Cardiac fibroblast (primary cell): ENCODE data around the gene TBX6.

Experiments
- DNase-seq, 2 donors: peaks; one replicate each; pipeline versions ENCODE4 v3.0.0 to v3.0.0-alpha.2; 2010; ENCODE audit warnings: low read depth in 2 of 2
- H3K4me3 ChIP-seq, 2 donors: replicated peaks in 1 of 2; 1 replicate in 1 of 2; 2 replicates in 1 of 2; pipeline ENCODE4 v1.5.1; 2011; ENCODE audit warnings: low read depth in 2 of 2, low read length in 2 of 2, mild to moderate bottlenecking in 2 of 2, moderate library complexity in 1 of 2
- TF ChIP-seq, protein P1 (sequence below): IDR thresholded peaks from one replicate; pipeline ENCODE4 v1.5.1; 2011; ENCODE audit warnings: low read depth, mild to moderate bottlenecking, low read length, inconsistent platforms

The TBX6 gene

GRCh38 chr16:30112197-30113030 is 20.7 kb upstream of the TBX6 start:
- TF ChIP-seq, protein P1, sequence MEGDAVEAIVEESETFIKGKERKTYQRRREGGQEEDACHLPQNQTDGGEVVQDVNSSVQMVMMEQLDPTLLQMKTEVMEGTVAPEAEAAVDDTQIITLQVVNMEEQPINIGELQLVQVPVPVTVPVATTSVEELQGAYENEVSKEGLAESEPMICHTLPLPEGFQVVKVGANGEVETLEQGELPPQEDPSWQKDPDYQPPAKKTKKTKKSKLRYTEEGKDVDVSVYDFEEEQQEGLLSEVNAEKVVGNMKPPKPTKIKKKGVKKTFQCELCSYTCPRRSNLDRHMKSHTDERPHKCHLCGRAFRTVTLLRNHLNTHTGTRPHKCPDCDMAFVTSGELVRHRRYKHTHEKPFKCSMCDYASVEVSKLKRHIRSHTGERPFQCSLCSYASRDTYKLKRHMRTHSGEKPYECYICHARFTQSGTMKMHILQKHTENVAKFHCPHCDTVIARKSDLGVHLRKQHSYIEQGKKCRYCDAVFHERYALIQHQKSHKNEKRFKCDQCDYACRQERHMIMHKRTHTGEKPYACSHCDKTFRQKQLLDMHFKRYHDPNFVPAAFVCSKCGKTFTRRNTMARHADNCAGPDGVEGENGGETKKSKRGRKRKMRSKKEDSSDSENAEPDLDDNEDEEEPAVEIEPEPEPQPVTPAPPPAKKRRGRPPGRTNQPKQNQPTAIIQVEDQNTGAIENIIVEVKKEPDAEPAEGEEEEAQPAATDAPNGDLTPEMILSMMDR: peak; percentile 67

DNA sequence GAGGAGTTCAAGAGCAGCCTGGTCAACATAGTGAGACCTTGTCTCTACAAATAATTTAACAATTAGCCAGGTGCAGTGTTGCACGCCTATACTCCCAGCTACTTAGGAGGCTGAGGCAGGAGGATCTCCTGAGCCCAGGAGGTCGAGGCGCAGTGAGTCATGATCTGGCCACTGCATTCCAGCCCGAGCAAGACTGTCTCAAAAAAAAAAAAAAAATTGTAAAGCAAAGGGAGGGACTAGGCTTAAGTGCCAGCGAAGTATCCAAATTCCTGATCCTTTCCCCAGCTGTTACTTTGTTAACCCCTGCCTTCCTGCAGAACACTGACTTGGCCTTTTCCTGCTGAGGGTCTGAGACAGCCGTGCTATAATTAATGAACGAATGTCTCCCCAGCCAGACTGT is 18.9 kb upstream of the TBX6 start:
- TF ChIP-seq, protein P1: no peak
- H3K4me3 ChIP-seq: no peak overlapping the region
- no peak for DNase-seq

More at GRCh38 chr16:30112197-30113030, 20.7 kb upstream of the TBX6 start:
- H3K4me3 ChIP-seq: no peak overlapping the region
- DNase-seq: peak; percentile 70 to 75

- TF ChIP-seq, protein P1: no peak
- DNase-seq: no peak
- no peak overlapping the region for H3K4me3 ChIP-seq
Observed at GRCh38 chr16:30108059-30108850, 16.5 kb upstream of the TBX6 start.

DNA sequence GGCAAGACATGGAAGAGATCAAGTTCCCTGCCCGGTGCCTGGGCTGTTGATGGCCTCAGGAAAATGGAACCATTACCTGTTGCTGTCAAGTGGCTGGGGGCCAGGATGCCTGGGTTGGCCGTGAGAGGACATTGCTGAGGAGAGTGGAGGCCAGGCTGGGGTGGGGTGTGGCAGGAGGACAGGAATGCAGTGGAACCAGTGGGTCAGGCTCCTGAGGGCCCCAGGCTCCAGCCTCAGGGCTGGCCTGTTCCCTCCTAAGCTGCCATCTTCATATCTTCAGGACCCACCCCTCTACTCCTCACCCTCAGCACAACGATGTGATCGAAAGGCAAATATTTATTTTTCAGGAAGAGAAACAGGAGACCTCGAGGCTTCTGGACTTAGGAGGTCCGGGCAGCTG is 12.8 kb upstream of the TBX6 start:
- no peak overlapping the region for H3K4me3 ChIP-seq
- TF ChIP-seq, protein P1: no peak
- no peak for DNase-seq

DNA sequence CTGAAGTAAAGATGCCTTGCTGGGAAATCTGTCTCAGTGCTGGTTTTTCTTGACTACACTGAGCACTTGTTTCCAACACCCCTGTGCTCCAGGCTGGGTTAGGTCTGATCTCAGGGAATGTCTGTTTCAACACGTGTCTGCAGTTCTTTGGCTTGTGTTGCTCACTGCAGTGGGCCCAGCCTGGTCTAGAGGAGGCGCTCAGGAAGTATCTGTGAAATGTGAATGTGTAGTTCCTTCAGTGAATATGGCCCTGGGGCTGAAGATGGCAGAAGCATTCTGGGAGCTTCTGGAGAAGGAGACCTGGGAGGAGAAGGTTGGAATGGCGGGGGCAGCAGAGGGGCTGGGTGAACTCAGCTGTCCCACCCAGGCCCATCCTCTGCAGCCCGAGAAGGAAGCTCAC is 12.4 kb upstream of the TBX6 start:
- no peak for DNase-seq
- TF ChIP-seq, protein P1: no peak
- H3K4me3 ChIP-seq: no peak overlapping the region

DNA sequence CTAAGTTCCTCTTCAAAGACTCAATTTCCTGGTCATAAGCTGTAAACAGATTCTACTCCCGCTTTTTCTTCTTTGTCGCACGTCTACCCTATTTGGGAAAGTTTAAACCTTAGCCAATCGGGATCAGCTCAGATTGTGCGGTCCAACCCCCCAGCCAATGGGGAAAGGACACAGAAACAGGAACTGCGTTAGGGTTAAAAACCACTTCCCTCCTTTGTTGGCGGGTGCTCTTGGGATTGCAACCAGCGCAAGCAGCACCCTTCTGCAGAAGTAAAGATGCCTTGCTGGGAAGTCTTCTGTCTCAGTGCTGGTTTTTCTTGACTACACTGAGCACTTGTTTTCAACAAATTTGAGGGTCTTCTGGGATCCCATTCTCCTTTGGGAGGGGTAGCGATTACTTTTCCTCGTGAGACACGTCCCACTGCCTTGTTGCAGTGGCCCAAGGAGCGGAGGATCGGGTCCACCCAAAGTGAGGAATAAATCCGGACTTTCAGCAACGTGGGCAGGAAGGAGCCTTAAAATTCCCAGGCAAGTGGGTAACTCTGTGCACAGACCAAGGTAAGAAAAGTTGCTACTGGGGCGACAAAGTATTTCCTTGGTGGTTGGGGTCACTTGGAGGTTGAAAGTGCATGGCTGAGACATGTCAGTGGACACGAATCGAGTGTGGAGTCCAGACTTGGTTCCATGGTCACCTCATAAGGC is 5.3 kb upstream of the TBX6 start:
- TF ChIP-seq, protein P1: no peak
- no peak overlapping the region for H3K4me3 ChIP-seq
- DNase-seq: no peak
